ENCODE results near the gene APBA1.

Gene APBA1

GRCh38 chr9:69655065-69655464 lies 17.1 kb downstream of the APBA1 start:
- no peak for DNase-seq

- no peak for DNase-seq
Measured at GRCh38 chr9:69653261-69653660, 18.9 kb downstream of the APBA1 start.

- no peak for DNase-seq
Measured at GRCh38 chr9:69649566-69650250, 22.5 kb downstream of the APBA1 start.

- DNase-seq = no peak
Measured at GRCh38 chr9:69647804-69648203, 24.4 kb downstream of the APBA1 start.

- DNase-seq = no peak
Measured at GRCh38 chr9:69646810-69647209, 25.4 kb downstream of the APBA1 start.

- DNase-seq = no peak
Measured at GRCh38 chr9:69645488-69645887, 26.7 kb downstream of the APBA1 start.

- DNase-seq = no peak
Measured at GRCh38 chr9:69643098-69643497, 29.1 kb downstream of the APBA1 start.

GRCh38 chr9:69637817-69638200 lies 34.4 kb downstream of the APBA1 start:
- no peak for DNase-seq

GRCh38 chr9:69637193-69637816 lies 34.9 kb downstream of the APBA1 start:
- DNase-seq = no peak

GRCh38 chr9:69633716-69634115 lies 38.5 kb downstream of the APBA1 start:
- no peak for DNase-seq

GRCh38 chr9:69632768-69633167 lies 39.4 kb downstream of the APBA1 start:
- no peak for DNase-seq

- DNase-seq = no peak
Measured at GRCh38 chr9:69627281-69627680, 44.9 kb downstream of the APBA1 start.

GRCh38 chr9:69623276-69623675 lies 48.9 kb downstream of the APBA1 start:
- no peak for DNase-seq

- DNase-seq = no peak
Measured at GRCh38 chr9:69622676-69623075, 49.5 kb downstream of the APBA1 start.

- DNase-seq = no peak
Measured at GRCh38 chr9:69621730-69622460, 50.3 kb downstream of the APBA1 start.

- DNase-seq = no peak
Measured at GRCh38 chr9:69620731-69621130, 51.4 kb downstream of the APBA1 start.

GRCh38 chr9:69619233-69619632 lies 52.9 kb downstream of the APBA1 start:
- DNase-seq = no peak

- DNase-seq = no peak
Measured at GRCh38 chr9:69617006-69617405, 55.2 kb downstream of the APBA1 start.

GRCh38 chr9:69615880-69616279 lies 56.3 kb downstream of the APBA1 start:
- DNase-seq = no peak

GRCh38 chr9:69611221-69611620 lies 61.0 kb downstream of the APBA1 start:
- DNase-seq = no peak

GRCh38 chr9:69609156-69609555 lies 63.0 kb downstream of the APBA1 start:
- DNase-seq = no peak

GRCh38 chr9:69606089-69606488 lies 66.1 kb downstream of the APBA1 start:
- no peak for DNase-seq

- no peak for DNase-seq
Measured at GRCh38 chr9:69605406-69605805, 66.8 kb downstream of the APBA1 start.

GRCh38 chr9:69604568-69605219 lies 67.5 kb downstream of the APBA1 start:
- no peak for DNase-seq

Data from activated T-cell treated with anti-CD3 and anti-CD28 coated beads, Interleukin-2, amount 50 U/mL, for 1 hour (primary cell).